ENCODE data around the gene SH3BP5. TPM values are rescaled to one million over a fixed set of nuclear protein-coding genes. Genes with fewer than 3 reads are reported as not detected.

Gene SH3BP5
- total and polyA plus RNA-seq, 3 donors from 2014 or later: 86.7 to 126 (median 102) TPM

DNA sequence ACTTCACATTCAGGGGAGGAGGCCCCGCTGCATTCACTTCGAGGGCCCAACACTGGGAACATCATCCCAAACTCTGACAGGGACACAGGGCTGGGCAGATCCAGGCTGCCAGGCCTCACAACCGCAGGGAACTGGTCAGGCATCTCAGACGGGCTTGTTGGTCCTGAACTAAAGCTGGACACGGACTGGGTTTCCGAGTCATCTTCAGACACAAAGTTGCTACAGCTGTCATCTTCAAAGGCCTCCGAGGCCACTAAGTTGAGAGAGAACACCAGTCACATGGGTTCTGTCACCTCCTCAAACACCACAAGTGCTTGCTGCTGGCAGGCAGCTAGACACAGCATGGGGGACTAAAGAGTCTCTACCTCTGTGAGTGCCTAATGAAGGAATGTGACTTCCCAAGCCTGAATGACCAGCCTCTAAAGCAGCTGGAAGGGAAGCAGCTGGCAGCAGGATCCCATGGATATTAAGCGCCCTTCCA lies 75.5 kb downstream of the SH3BP5 start:
- H3K36me3 ChIP-seq (ENCODE audit: low read depth, missing control alignments): no peaks in the 10 kb centered on the region
- H3K9me3 ChIP-seq: no peaks in the 10 kb centered on the region
- 78 to 93% methylated on average over 1 to 8 of the region's 8 CpGs for WGBS, 2 donors
- intact Hi-C loops (cut with DNase I; ENCODE audit: low total_unique reads): no loop called here
- TF ChIP-seq, protein P1, sequence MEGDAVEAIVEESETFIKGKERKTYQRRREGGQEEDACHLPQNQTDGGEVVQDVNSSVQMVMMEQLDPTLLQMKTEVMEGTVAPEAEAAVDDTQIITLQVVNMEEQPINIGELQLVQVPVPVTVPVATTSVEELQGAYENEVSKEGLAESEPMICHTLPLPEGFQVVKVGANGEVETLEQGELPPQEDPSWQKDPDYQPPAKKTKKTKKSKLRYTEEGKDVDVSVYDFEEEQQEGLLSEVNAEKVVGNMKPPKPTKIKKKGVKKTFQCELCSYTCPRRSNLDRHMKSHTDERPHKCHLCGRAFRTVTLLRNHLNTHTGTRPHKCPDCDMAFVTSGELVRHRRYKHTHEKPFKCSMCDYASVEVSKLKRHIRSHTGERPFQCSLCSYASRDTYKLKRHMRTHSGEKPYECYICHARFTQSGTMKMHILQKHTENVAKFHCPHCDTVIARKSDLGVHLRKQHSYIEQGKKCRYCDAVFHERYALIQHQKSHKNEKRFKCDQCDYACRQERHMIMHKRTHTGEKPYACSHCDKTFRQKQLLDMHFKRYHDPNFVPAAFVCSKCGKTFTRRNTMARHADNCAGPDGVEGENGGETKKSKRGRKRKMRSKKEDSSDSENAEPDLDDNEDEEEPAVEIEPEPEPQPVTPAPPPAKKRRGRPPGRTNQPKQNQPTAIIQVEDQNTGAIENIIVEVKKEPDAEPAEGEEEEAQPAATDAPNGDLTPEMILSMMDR (IDR thresholded peaks at IDR 0.05): no peak
- TF ChIP-seq POLR2A (IDR thresholded peaks at IDR 0.05): no peak
- peaks cover 5% of the 10 kb centered on the region for H3K4me1 ChIP-seq
- no peak for DNase-seq
- no peak overlapping the region for H3K4me3 ChIP-seq
- peak overlapping the region in 1 of 2 donors; percentile 34 for H3K27ac ChIP-seq
- no peaks in the 10 kb centered on the region for H3K27me3 ChIP-seq

DNA sequence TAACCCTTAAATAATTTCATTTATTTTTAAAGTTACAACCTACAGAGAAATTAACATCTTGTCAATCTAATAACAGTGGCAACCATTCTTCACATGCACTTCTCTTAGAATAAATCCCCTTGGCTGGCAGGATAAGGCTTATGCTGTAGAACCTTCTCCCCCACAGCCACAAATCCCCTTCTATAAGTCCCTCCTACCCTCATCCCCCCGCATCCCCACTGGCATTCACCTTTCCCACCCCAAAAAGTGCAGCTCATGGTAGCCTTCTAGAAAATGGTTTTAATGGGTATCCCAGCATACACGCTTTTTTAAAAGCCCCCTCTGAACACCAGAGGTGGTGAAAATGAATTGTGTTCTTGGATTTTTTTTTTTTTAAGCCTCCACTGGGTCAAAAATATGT lies 77.2 kb downstream of the SH3BP5 start:
- Histone ChIP-seq H3K9me3 (no peaks in the 10 kb centered on the region), H3K36me3 (ENCODE audit: low read depth, missing control alignments) (no peaks in the 10 kb centered on the region), H3K27ac (peak overlapping the region in 1 of 2 donors; percentile 32), H3K4me3 (no peak overlapping the region), H3K4me1 (peaks cover 5% of the 10 kb centered on the region), H3K27me3 (no peaks in the 10 kb centered on the region)
- intact Hi-C loops (cut with DNase I; ENCODE audit: low total_unique reads): no loop called here
- whole genome bisulfite sequencing, 2 donors: 91 to 93% methylated on average over 2 of the region's 2 CpGs
- TF ChIP-seq, protein P1 (IDR thresholded peaks at IDR 0.05): no peak
- no peak for TF ChIP-seq POLR2A (IDR thresholded peaks at IDR 0.05)
- no peak for DNase-seq

DNA sequence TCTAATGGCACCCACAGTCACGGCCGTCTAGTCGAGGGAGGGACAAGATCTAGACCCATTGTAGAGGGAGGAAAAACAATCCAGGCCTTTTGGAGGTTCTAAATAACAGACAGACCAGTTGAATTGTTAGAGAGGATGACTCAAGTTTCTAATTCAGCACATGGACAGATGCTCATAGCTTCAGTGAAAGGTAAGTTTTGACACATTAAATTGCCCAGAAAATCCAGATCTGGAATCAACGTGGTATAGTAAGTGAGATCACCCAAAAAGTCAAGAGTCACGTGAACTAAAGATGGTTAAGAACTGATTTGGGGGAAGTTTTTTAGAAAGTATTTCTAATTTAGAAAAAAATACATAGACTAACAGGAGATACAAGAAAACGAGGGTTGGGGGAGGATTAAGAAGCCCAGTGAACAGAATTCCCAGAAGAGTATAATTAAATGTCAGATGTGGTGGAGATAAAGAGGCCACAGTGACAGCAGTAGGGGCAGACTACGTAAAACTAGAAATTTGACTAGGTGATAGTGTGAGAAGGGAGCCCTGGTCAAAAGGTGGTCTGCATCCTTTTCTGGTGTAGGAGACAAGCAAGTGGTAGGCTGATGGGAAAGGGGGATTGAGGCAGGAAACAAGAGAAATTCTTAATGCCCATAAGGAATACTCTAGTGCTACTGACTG lies 79.2 kb downstream of the SH3BP5 start:
- no peak for TF ChIP-seq POLR2A (IDR thresholded peaks at IDR 0.05)
- TF ChIP-seq, protein P1 (IDR thresholded peaks at IDR 0.05): no peak
- no peak overlapping the region for H3K4me3 ChIP-seq
- no peaks in the 10 kb centered on the region for H3K36me3 ChIP-seq (ENCODE audit: low read depth, missing control alignments)
- H3K9me3 ChIP-seq: no peaks in the 10 kb centered on the region
- DNase-seq: no peak
- WGBS, 2 donors: 77 to 84% methylated on average over 7 of the region's 7 CpGs
- intact Hi-C loops (cut with DNase I; ENCODE audit: low total_unique reads): no loop called here
- no peak overlapping the region for H3K27ac ChIP-seq
- no peaks in the 10 kb centered on the region for H3K27me3 ChIP-seq
- peaks cover 5% of the 10 kb centered on the region for H3K4me1 ChIP-seq

DNA sequence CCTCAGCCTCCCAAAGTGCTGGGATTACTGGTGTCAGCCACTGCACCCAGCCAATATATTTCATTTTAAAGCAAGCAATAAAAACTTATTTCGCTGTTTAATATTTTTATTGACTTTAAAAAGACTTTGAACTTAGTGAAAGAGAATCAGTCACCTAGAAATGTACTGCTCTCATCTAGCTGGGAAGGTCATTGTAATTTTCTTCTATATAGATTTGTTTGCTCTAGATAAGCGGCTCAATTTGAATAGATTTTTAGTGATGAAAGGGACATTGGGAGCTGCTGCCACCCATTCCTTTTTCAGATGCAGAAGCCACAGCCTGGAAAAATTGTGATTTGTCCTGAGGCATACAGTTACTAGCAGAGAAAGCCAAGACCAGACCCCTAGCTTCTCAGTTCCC lies 86.2 kb downstream of the SH3BP5 start:
- no peak overlapping the region for H3K4me3 ChIP-seq
- no peak for DNase-seq
- H3K27ac ChIP-seq: no peak overlapping the region
- 92% methylated on average over 2 of the region's 2 CpGs for WGBS, 2 donors
- H3K4me1 ChIP-seq: no peaks in the 10 kb centered on the region
- TF ChIP-seq, protein P1 (IDR thresholded peaks at IDR 0.05): no peak
- TF ChIP-seq POLR2A (IDR thresholded peaks at IDR 0.05): no peak
- H3K9me3 ChIP-seq: no peaks in the 10 kb centered on the region
- intact Hi-C loops (cut with DNase I; ENCODE audit: low total_unique reads): no loop called here
- no peaks in the 10 kb centered on the region for H3K27me3 ChIP-seq
- H3K36me3 ChIP-seq (ENCODE audit: low read depth, missing control alignments): no peaks in the 10 kb centered on the region
